HG03469 (cell line): ENCODE results near the gene IGIP.
A peak's percentile ranks its signal among the peaks of the same experiment; 100 is the strongest.

Experiments used
- ATAC-seq: cut with Tn5 transposase; IDR thresholded peaks from one replicate; pipeline ENCODE4 v1.9.1; 2021; ENCODE audit warnings: mild to moderate bottlenecking, moderate library complexity, moderate number of reproducible peaks; ENCODE audit not compliant: unreplicated experiment

IGIP gene

GRCh38 chr5:140162275-140162674 lies 36.5 kb downstream of the IGIP start:
- no peak for ATAC-seq

DNA sequence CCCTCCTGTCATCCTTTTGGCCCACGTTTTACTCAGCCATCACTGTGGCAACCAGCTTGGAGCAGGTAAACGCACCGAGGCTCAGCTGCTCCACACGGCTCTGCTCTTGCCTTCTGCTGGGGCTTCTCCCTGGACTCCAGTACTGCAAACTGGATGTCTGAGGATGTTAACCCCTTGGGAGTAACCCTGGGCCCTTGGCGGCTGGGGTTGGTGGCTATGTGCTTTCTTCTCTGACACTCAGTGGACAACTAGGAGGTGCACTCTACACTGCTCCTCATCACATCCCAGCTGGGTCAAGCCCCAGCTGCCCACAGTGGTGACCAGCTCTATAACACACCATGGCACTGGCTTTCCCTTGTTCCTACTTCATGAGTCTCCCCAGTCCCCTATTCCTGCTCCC lies 37.0 kb downstream of the IGIP start:
- no peak for ATAC-seq

DNA sequence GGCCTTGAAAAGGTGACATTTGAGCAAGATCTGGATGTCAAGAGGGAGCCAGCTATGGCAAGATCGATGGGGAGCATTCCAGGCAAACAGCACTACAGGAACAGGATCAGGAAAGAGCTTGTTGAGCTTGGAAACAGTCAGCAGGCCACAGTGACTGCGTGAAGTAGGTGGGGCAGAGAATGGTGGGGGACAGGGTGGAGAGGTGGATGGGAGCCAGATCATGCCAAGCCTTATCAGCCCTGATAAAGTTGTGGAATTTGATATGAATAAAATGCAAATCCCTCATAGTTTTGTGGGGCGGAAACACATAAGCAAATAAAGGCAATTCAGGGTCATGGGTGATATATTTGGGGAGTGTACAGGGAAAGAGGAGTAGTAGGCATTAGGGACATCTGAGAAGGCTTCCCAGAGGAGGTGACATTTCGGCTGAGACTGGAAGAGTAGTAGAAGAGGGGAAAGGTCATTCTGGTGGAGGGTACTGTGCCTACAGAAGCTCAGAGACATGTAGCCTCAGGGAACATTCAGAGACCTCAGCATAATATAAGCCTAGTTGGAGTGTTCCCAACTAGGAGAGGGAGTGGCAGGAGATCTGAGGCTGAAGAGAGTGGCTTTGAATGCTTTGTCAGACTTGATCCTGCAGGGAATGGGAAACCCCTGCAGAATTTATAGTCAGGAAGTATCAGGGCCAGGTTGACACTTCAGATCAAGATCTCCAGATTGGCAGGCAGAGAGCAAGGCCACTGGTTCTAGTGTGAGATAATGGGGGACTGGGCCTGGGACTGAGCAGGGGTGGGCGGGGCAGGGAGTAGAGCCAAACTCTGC lies 39.6 kb downstream of the IGIP start:
- no peak for ATAC-seq

DNA sequence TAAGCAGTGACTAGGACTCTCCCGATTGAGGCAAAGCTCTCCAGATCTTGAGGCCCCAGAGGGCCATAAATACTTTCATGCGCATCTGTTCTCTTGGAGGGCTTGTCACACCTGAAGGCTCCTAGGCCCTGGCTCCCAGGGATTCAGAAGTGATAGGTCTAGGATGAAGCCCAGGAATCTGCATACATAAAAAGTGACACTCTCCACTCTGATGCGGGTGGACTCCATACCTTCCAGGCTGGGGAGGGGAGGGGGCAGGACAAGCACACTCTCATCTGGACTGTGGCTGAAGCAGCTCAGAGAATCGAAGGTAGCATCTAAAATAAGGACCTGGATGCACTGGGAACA lies 40.2 kb downstream of the IGIP start:
- no peak for ATAC-seq

- no peak for ATAC-seq
Observed at GRCh38 chr5:140166911-140167310, 41.2 kb downstream of the IGIP start.

DNA sequence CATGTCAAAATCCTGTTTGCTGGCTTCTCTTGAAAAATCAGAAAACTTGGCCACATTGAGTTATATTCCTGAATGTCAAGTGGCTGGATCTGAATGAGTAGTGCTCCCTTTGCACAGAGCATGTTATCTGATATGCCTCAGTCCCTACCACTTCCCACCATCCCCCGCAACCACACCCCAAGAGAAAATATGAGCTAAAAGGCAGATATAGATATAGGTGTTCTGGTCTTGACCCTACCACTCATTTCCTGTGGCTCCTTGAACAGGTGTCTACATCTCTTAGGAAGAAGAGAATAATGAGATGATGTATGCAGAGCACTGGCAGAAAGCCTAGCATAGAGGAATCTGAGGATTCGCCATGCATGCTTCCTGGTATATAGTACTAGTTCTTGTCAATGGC lies 42.6 kb downstream of the IGIP start:
- ATAC-seq = no peak

- no peak for ATAC-seq
Observed at GRCh38 chr5:140169410-140169809, 43.7 kb downstream of the IGIP start.

GRCh38 chr5:140172483-140172882 lies 46.7 kb downstream of the IGIP start:
- ATAC-seq = no peak

DNA sequence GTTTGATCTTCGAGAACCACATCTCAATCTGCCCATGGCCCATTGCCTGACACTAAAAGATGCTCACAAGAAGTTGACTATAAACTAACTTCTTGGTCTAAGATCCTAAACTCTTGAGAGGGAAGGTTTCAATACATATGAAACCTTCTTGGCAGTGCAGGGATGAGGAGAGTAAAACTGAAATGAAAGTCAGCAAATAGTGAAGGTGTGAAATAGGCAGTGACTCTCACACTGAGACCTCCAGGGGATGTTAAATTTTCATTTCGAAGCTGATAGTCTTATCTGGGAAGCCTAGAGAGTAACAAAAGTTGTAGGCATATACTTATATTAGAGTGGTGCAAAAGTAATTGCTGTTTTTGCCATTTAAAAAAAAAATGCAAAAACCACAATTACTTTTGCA lies 48.3 kb downstream of the IGIP start:
- ATAC-seq = no peak

- peak; percentile 93 for ATAC-seq
Observed at GRCh38 chr5:140174465-140175366, 49.0 kb downstream of the IGIP start, which contains the start of gene CYSTM1. CYSTM1 (plus strand) TSS chr5:140175188; CDS start chr5:140194466, 19,278 bp downstream.

GRCh38 chr5:140175367-140176030 lies 49.8 kb downstream of the IGIP start:
- peak; percentile 27 for ATAC-seq

GRCh38 chr5:140176031-140176387 lies 50.3 kb downstream of the IGIP start:
- ATAC-seq = no peak

DNA sequence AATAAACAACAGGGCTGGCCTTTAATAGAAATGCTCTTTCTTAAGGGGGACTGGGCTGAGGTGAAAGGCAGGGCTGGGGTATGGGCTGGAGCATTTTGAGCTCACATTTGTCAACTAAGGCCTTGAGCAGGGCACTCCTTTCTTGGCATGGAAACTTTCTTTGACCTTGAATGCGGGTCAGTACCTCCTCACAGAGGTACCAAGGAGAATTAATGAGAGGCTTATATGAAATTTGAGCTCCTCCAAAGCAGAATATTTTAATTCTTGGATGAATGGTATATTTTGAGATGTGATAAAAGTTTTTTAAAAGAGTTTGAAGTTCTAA lies 52.3 kb downstream of the IGIP start:
- no peak for ATAC-seq

GRCh38 chr5:140178482-140179116 lies 52.9 kb downstream of the IGIP start:
- ATAC-seq = no peak
